ENCODE data around the gene PRKAG2. TPM values are rescaled to one million over a fixed set of nuclear protein-coding genes. Genes with fewer than 3 reads are reported as not detected.

Gene PRKAG2
- total RNA-seq, 1 donor from 2014 or later = 35.6 TPM

GRCh38 chr7:151840088-151840910 lies 36.6 kb downstream of the PRKAG2 start:
- TF ChIP-seq CTCF (IDR thresholded peaks at IDR 0.05) = no peak
- ATAC-seq = no peak
- no peak for DNase-seq
- Histone ChIP-seq H3K9me3 (no peaks in the 10 kb centered on the region), H3K27me3 (no peaks in the 10 kb centered on the region), H3K4me1 (peaks cover 19% of the 10 kb centered on the region), H3K4me3 (no peak overlapping the region), H3K36me3 (no peaks in the 10 kb centered on the region), H3K27ac (no peak overlapping the region)
- intact Hi-C loops (cut with DNase I) = no loop called here

GRCh38 chr7:151839451-151839921 lies 37.4 kb downstream of the PRKAG2 start:
- DNase-seq (no peak), ATAC-seq (no peak)
- H3K27me3 ChIP-seq = no peaks in the 10 kb centered on the region
- H3K4me3 ChIP-seq = no peak overlapping the region
- no peak overlapping the region for H3K27ac ChIP-seq
- no peak for TF ChIP-seq CTCF (IDR thresholded peaks at IDR 0.05)
- peaks cover 19% of the 10 kb centered on the region for H3K4me1 ChIP-seq
- H3K9me3 ChIP-seq = no peaks in the 10 kb centered on the region
- no peaks in the 10 kb centered on the region for H3K36me3 ChIP-seq
- intact Hi-C loops (cut with DNase I) = no loop called here

- no peak for DNase-seq
- intact Hi-C loops (cut with DNase I) = no loop called here
- Histone ChIP-seq H3K4me1 (peaks cover 14% of the 10 kb centered on the region), H3K36me3 (no peaks in the 10 kb centered on the region), H3K9me3 (no peaks in the 10 kb centered on the region), H3K4me3 (no peak overlapping the region), H3K27me3 (no peaks in the 10 kb centered on the region), H3K27ac (no peak overlapping the region)
- no peak for TF ChIP-seq CTCF (IDR thresholded peaks at IDR 0.05)
- peak; percentile 61 for ATAC-seq
These were observed 38.0 kb downstream of the PRKAG2 start for GRCh38 chr7:151838861-151839381.

GRCh38 chr7:151838072-151838471 lies 38.8 kb downstream of the PRKAG2 start:
- intact Hi-C loops (cut with DNase I) = no loop called here
- Histone ChIP-seq H3K4me3 (no peak overlapping the region), H3K27ac (no peak overlapping the region), H3K9me3 (no peaks in the 10 kb centered on the region), H3K4me1 (peaks cover 10% of the 10 kb centered on the region), H3K27me3 (no peaks in the 10 kb centered on the region), H3K36me3 (no peaks in the 10 kb centered on the region)
- TF ChIP-seq CTCF (IDR thresholded peaks at IDR 0.05) = no peak
- peak; percentile 26 for ATAC-seq
- no peak for DNase-seq

GRCh38 chr7:151837285-151838042 lies 39.5 kb downstream of the PRKAG2 start:
- H3K9me3 ChIP-seq = no peaks in the 10 kb centered on the region
- H3K27me3 ChIP-seq = no peaks in the 10 kb centered on the region
- intact Hi-C loops (cut with DNase I) = no loop called here
- no peak for DNase-seq
- H3K27ac ChIP-seq = no peak overlapping the region
- no peak overlapping the region for H3K4me3 ChIP-seq
- H3K4me1 ChIP-seq = peaks cover 10% of the 10 kb centered on the region
- TF ChIP-seq CTCF (IDR thresholded peaks at IDR 0.05) = no peak
- no peaks in the 10 kb centered on the region for H3K36me3 ChIP-seq
- ATAC-seq = peak; percentile 3

Data from upper lobe of right lung (tissue), 1 donor.